ENCODE measurements around the gene ZNF518A.

Gene ZNF518A

GRCh38 chr10:96129387-96130325 is at the start of gene ZNF518A:
Gene ZNF518A (plus strand): TSS chr10:96130297. CDS start chr10:96156323, 26,026 bp downstream.
- H3K4me3 Mint-ChIP-seq = peak within 1 kb of the TSS; percentile 95
- H3K9me3 Mint-ChIP-seq = peaks cover 17% of the 10 kb centered on the region
- H3K36me3 Mint-ChIP-seq (ENCODE audit: low read depth) = peaks cover 29% of the 10 kb centered on the region
- peaks cover 25% of the 10 kb centered on the region for H3K4me1 Mint-ChIP-seq (ENCODE audit: low read depth)
- peaks cover 27% of the 10 kb centered on the region for H3K27me3 Mint-ChIP-seq (ENCODE audit: low read depth)
- peak within 1 kb of the TSS; percentile 99 for H3K27ac Mint-ChIP-seq

- peaks cover 12% of the 10 kb centered on the region for H3K36me3 Mint-ChIP-seq (ENCODE audit: low read depth)
- H3K9me3 Mint-ChIP-seq = no peaks in the 10 kb centered on the region
- peaks cover 14% of the 10 kb centered on the region for H3K4me1 Mint-ChIP-seq (ENCODE audit: low read depth)
- no peaks in the 10 kb centered on the region for H3K27me3 Mint-ChIP-seq (ENCODE audit: low read depth)
- H3K27ac Mint-ChIP-seq = no peak overlapping the region
- H3K4me3 Mint-ChIP-seq = no peak overlapping the region
Observed at GRCh38 chr10:96082153-96082552, 47.9 kb upstream of the ZNF518A start.

- Mint-ChIP-seq H3K36me3 (ENCODE audit: low read depth) (peaks cover 12% of the 10 kb centered on the region), H3K4me1 (ENCODE audit: low read depth) (peaks cover 14% of the 10 kb centered on the region), H3K9me3 (no peaks in the 10 kb centered on the region), H3K27ac (no peak overlapping the region), H3K4me3 (no peak overlapping the region), H3K27me3 (ENCODE audit: low read depth) (no peaks in the 10 kb centered on the region)
Observed at GRCh38 chr10:96082748-96083147, 47.3 kb upstream of the ZNF518A start.

GRCh38 chr10:96089116-96089515 is 41.0 kb upstream of the ZNF518A start:
- Mint-ChIP-seq H3K4me3 (peak overlapping the region; percentile 88), H3K27ac (peak overlapping the region; percentile 99), H3K36me3 (ENCODE audit: low read depth) (peaks cover 6% of the 10 kb centered on the region), H3K4me1 (ENCODE audit: low read depth) (peaks cover 10% of the 10 kb centered on the region), H3K27me3 (ENCODE audit: low read depth) (peaks cover 14% of the 10 kb centered on the region), H3K9me3 (peaks cover 11% of the 10 kb centered on the region)

- Mint-ChIP-seq H3K4me1 (ENCODE audit: low read depth) (peaks cover 10% of the 10 kb centered on the region), H3K4me3 (peak overlapping the region; percentile 88), H3K9me3 (peaks cover 11% of the 10 kb centered on the region), H3K27me3 (ENCODE audit: low read depth) (peaks cover 20% of the 10 kb centered on the region), H3K36me3 (ENCODE audit: low read depth) (peaks cover 6% of the 10 kb centered on the region), H3K27ac (peak overlapping the region; percentile 99)
Observed at GRCh38 chr10:96089670-96090462, 40.2 kb upstream of the ZNF518A start.

- Mint-ChIP-seq H3K4me3 (peak overlapping the region; percentile 88), H3K4me1 (ENCODE audit: low read depth) (peaks cover 10% of the 10 kb centered on the region), H3K27ac (peak overlapping the region; percentile 99), H3K27me3 (ENCODE audit: low read depth) (peaks cover 26% of the 10 kb centered on the region), H3K9me3 (peaks cover 11% of the 10 kb centered on the region), H3K36me3 (ENCODE audit: low read depth) (peaks cover 8% of the 10 kb centered on the region)
Observed at GRCh38 chr10:96090463-96090800, 39.7 kb upstream of the ZNF518A start.

GRCh38 chr10:96092999-96093767 is 36.9 kb upstream of the ZNF518A start:
- H3K36me3 Mint-ChIP-seq (ENCODE audit: low read depth) = peaks cover 8% of the 10 kb centered on the region
- H3K27ac Mint-ChIP-seq = no peak overlapping the region
- peaks cover 11% of the 10 kb centered on the region for H3K9me3 Mint-ChIP-seq
- no peak overlapping the region for H3K4me3 Mint-ChIP-seq
- H3K27me3 Mint-ChIP-seq (ENCODE audit: low read depth) = peaks cover 45% of the 10 kb centered on the region
- peaks cover 10% of the 10 kb centered on the region for H3K4me1 Mint-ChIP-seq (ENCODE audit: low read depth)

GRCh38 chr10:96093948-96094347 is 36.1 kb upstream of the ZNF518A start:
- no peak overlapping the region for H3K27ac Mint-ChIP-seq
- H3K4me1 Mint-ChIP-seq (ENCODE audit: low read depth) = peaks cover 10% of the 10 kb centered on the region
- H3K36me3 Mint-ChIP-seq (ENCODE audit: low read depth) = peaks cover 8% of the 10 kb centered on the region
- peaks cover 49% of the 10 kb centered on the region for H3K27me3 Mint-ChIP-seq (ENCODE audit: low read depth)
- no peak overlapping the region for H3K4me3 Mint-ChIP-seq
- H3K9me3 Mint-ChIP-seq = peaks cover 11% of the 10 kb centered on the region

GRCh38 chr10:96096958-96097357 is 33.1 kb upstream of the ZNF518A start:
- Mint-ChIP-seq H3K36me3 (ENCODE audit: low read depth) (peaks cover 3% of the 10 kb centered on the region), H3K27me3 (ENCODE audit: low read depth) (peaks cover 73% of the 10 kb centered on the region), H3K9me3 (no peaks in the 10 kb centered on the region), H3K27ac (no peak overlapping the region), H3K4me3 (no peak overlapping the region), H3K4me1 (ENCODE audit: low read depth) (no peaks in the 10 kb centered on the region)

GRCh38 chr10:96097865-96098264 is 32.2 kb upstream of the ZNF518A start:
- Mint-ChIP-seq H3K27ac (no peak overlapping the region), H3K27me3 (ENCODE audit: low read depth) (peaks cover 76% of the 10 kb centered on the region), H3K36me3 (ENCODE audit: low read depth) (peaks cover 3% of the 10 kb centered on the region), H3K4me3 (no peak overlapping the region), H3K4me1 (ENCODE audit: low read depth) (no peaks in the 10 kb centered on the region), H3K9me3 (no peaks in the 10 kb centered on the region)

GRCh38 chr10:96107623-96108038 is 22.5 kb upstream of the ZNF518A start:
- no peak overlapping the region for H3K27ac Mint-ChIP-seq
- peaks cover 69% of the 10 kb centered on the region for H3K27me3 Mint-ChIP-seq (ENCODE audit: low read depth)
- H3K4me1 Mint-ChIP-seq (ENCODE audit: low read depth) = no peaks in the 10 kb centered on the region
- H3K4me3 Mint-ChIP-seq = no peak overlapping the region
- no peaks in the 10 kb centered on the region for H3K9me3 Mint-ChIP-seq
- peaks cover 5% of the 10 kb centered on the region for H3K36me3 Mint-ChIP-seq (ENCODE audit: low read depth)

- no peaks in the 10 kb centered on the region for H3K4me1 Mint-ChIP-seq (ENCODE audit: low read depth)
- H3K36me3 Mint-ChIP-seq (ENCODE audit: low read depth) = peaks cover 5% of the 10 kb centered on the region
- H3K4me3 Mint-ChIP-seq = no peak overlapping the region
- no peaks in the 10 kb centered on the region for H3K9me3 Mint-ChIP-seq
- H3K27ac Mint-ChIP-seq = no peak overlapping the region
- H3K27me3 Mint-ChIP-seq (ENCODE audit: low read depth) = peaks cover 75% of the 10 kb centered on the region
Observed at GRCh38 chr10:96112531-96112930, 17.6 kb upstream of the ZNF518A start.

- H3K4me1 Mint-ChIP-seq (ENCODE audit: low read depth) = peaks cover 3% of the 10 kb centered on the region
- H3K9me3 Mint-ChIP-seq = no peaks in the 10 kb centered on the region
- peaks cover 72% of the 10 kb centered on the region for H3K27me3 Mint-ChIP-seq (ENCODE audit: low read depth)
- H3K4me3 Mint-ChIP-seq = no peak overlapping the region
- no peak overlapping the region for H3K27ac Mint-ChIP-seq
- no peaks in the 10 kb centered on the region for H3K36me3 Mint-ChIP-seq (ENCODE audit: low read depth)
Observed at GRCh38 chr10:96118604-96119450, 11.3 kb upstream of the ZNF518A start.
